LHCN-M2 (cell line): ENCODE results near the gene SORBS2. TPM values are rescaled to one million over a fixed set of nuclear protein-coding genes. Genes with fewer than 3 reads are reported as not detected.

Experiments
- DNase-seq: peaks from one replicate; pipeline ENCODE4 v3.0.0-alpha.2; 2012; ENCODE audit warnings: low read depth
- total RNA-seq: library from RNA; depleted of rRNA; stranded (reverse); fragments of >200 nt; gene quantifications from 2 replicates; pipeline ENCODE4 v1.2.3, GENCODE V29; 2014

The SORBS2 gene
- total RNA-seq, 1 experiment from 2014 or later: 1.5 TPM

DNA sequence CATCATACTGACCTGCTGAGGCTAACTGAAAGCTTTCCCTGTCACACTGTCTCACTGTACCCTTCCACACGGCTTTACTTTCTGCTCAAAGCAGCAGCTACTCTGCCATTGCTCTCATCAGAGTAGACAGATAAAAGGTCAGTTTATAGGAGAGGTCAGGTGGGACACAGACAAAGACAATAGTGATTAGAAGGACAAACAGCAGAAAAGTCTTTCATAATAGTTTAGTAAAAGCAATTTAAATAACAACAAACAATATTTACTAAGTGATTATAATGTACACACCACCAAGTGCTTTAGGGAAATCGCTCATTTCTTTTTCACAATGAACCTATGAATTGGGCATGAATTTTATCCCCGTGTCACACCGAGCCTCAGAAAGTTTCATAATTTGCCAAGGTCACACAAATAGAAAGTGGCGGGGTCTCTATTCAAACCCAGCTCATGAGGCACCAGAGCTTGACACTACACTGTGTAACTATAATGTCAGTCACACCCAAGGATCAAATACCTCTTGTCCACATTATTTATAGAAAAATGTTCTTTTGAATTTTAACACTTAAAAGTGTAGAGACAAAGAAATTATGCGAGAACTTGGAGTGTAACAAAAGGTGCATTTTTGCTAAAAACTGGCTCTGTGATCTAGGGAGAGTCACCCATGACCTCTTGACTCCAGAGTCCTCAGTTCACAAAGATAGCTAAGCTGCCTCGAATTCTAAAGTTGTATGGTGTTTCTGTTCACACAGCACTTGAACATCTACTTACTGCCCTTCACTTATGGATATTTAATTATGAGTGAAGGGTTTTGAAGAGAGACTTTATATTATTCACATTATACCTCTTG is 24.5 kb upstream of the SORBS2 start:
- DNase-seq: no peak

DNA sequence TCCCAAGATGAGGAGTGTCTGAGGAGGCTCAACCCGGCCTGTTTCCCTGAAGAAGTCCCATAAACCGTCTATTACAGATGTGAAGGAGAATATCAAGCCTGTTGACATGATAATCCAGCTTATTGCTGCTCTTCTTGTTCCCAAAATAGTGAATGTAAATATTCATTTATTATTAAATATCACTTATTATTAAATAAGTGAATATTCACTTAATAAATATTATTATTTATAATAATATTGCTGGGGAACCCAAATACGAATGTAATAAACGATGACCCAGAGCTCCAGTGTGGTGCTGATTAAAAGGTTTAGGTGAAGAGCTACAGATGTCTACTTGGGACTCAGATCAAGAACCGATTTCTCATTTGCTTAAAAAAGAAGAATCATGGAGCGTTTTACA is 23.8 kb upstream of the SORBS2 start:
- no peak for DNase-seq

DNA sequence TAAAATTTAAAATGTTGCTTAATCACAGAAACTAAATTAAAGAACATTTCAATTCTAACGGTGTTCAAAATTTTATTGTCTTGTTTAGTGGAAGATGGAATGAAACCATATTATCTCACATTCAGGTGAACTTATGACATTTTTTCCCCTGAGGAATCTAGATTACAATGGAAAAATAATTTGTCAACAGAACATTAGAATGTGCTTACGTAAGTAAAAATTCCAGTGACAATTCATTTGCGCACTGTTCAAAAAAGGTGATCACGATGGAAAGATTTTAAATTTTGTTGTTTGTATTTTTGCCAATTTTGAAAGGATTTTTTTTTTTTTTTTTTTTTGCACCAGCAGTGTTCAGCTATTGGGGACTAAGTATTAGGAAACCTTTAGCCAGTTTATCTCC is 23.3 kb upstream of the SORBS2 start:
- DNase-seq: no peak

DNA sequence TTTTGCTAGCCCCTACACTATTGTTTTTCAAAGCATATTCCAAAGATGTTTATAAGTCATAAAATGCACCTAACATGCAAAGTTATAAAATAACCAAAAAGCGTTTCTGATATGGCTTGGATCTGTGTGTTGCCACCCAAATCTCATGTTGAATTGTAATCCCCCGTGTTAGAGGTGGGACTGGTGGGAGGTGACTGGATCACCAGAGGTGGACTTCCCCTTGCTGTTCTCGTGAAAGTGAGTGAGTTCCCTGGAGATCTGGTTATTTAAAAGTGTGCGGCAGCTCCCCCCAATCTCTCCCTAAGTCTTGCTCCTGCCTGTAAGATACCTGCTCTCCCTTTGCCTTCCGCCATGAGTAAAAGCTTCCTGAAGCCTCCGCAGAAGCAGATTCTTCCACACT is 22.8 kb upstream of the SORBS2 start:
- DNase-seq: no peak

DNA sequence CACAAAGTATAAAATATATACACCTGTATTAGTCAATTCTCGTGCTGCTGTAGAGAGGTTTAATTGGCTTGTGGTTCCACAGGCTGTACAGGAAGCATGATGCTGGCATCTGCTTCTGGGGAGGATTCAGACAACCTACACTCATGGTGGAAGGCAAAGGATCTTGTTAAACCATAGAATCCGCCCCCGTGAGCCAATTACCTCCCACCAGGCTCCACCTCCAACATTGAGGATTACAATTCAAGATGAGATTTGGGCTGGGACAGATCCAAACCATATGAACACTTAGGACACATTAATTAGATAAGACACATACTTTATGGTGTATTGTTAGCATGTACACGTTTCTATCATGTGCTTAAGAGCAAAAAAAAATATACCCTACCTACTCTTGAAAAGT is 22.1 kb upstream of the SORBS2 start:
- DNase-seq: no peak

DNA sequence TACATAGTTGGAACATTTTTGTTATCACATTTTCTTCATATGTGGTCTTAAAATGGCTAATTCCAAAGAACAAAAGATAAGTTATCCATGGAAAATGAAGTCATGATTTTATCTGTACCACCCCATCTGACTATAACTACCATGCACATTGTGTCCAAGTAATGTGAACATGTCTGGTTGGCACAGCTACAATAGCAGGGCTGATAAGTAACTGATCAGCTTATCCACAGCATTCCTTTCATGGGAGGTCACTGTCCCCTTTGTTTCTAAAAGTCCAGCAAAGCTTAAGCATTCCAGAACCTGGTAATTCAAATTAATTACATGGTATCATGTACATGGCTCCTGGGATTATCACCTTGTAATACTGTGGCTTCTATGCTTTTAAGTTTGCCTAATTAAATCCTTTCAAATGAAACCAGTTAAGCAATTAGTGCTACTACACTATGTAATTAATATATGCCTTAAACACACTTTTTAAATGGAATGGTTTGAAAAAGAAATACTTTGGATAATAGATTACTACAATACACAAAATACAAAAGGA is 21.1 kb upstream of the SORBS2 start:
- peak; percentile 64 for DNase-seq

DNA sequence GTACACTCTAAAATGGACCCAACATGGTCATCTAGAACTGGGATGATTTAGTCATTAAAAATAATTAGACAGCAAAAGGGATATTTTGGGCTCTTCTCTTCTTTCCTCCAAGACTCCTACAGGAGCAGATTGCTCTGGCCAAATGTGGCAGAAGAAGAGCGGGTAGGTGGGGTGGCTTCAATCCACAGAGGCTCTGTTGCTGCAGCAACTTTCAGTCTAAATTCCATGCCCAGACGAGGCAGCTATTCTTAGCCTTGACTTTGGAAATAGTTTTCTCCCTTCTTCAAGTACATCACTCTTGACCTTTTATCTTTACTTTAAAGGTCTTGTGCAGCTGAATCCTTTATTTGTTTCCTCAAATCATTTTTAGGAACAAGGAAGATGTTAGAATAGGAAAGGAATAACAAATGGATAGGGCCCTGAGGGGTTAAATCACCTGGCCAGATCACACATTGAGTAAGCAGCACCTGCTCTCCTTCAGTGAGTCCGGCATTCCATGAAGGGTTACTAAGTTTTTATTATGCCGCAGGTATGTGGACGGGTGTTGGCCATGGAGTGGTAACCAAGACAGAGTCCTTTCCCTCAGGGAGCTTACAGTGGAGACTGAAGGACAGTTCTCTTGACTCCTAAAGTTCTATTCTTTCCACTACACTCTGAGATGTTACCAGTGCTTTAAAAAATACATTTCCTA is 19.3 kb upstream of the SORBS2 start:
- no peak for DNase-seq

DNA sequence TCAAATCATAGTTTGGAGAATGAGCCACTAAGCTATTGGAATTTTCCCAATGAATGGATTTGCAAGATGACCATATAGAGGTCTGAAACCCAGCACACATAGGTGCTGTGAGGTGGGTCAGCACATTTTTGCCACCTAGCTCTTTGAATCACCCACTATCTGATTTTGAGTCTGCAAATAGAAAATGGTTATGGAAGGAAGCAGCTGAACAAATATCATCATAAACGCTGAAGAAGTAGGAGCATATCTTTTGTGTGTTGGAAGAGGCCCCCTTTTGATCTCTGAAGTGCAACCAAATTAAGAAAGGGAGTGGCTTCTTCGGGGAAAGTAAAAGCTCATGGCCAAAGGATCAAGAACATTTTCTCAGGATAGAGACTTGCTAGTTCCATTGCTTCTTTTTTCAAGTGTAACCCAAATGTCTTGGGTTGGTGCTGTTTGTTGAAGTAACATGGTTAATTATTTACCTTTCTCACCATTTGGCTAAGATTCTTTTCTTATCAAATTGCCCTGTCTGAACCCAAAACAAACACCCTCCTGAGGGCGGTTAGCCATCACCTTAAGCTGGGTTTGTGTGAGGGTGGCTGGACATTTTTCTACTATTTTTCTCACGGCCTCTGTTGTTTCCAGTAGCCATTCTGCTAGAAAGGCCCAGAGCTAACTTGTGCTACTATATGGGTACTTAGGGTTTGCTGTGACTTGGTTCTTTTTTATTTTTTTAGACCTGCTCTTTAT is 18.4 kb upstream of the SORBS2 start:
- no peak for DNase-seq

DNA sequence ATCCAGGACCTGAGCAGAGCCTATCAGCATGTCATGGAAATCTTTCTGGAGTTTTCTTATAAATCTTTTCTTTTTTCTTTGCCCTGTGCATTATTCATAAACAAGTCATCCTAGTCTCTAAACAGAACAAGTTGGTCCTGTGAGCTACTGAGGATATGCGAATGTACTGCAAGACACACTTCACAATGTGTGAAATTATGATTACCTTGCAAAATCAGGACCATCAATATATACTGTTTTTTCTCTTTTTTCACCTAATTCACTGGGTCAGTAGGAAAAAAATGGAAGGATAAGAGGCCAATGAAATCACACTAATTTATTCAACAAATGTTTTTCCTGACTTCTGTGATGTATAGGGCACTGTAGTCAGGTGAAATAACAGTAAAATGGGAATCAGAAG is 14.4 kb upstream of the SORBS2 start:
- DNase-seq: no peak

DNA sequence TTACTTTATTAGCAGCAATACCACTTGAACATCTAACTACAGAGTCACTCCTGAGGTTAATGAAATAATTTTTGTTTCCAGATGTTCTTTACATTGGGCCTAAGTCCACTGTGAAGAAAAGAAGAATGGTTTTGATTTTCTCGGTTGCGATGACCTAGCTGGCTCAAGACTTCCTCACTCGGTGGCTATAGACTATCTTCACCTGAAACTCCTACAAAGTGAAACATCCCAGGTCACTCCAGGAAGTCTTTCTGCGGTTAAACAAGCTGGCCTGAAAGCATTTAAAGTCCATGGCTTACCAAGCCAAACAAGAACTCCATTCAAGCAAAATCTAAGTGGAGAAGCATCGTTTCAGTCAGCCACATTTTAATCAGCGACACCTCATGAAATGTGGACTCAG is 13.7 kb upstream of the SORBS2 start:
- no peak for DNase-seq

DNA sequence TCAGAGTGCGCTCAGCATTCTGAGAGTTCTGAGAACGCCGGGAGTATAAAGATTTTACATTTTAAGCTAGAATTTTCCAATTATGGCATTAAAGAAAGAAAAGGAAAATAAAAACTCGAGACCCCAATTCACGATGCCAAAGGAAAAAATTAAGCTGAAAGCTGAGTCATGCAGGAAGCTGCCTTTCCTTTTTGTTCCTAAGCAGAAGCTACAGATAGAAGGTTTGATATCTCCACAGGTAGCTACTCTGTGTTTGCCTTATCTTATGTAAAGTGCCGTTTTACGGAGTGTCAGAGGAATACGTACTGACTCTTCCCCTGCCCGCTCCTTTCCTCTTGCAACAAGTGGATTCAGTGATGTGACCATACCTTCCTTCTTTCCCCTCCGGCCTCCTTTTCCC is 10.8 kb upstream of the SORBS2 start:
- DNase-seq: no peak

DNA sequence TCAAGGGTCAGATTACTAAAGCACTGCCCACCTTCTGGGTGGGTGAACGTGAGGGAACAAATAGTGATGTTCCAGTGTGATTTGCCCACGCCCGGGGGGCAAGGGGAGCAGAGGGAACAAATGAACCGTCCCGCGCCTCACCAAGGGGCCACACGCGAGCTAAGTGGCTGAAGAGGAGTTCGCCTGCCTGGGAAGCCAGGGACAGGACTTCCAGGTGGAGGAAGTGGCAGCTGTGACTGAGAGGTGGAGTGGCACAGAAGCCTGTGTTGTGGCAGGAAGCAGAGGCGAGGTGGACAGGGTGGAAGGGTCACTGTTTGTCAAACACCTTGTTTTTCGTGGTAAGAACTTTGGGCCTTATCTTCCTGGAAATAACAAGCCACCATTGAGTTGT is 9.0 kb upstream of the SORBS2 start:
- no peak for DNase-seq

DNA sequence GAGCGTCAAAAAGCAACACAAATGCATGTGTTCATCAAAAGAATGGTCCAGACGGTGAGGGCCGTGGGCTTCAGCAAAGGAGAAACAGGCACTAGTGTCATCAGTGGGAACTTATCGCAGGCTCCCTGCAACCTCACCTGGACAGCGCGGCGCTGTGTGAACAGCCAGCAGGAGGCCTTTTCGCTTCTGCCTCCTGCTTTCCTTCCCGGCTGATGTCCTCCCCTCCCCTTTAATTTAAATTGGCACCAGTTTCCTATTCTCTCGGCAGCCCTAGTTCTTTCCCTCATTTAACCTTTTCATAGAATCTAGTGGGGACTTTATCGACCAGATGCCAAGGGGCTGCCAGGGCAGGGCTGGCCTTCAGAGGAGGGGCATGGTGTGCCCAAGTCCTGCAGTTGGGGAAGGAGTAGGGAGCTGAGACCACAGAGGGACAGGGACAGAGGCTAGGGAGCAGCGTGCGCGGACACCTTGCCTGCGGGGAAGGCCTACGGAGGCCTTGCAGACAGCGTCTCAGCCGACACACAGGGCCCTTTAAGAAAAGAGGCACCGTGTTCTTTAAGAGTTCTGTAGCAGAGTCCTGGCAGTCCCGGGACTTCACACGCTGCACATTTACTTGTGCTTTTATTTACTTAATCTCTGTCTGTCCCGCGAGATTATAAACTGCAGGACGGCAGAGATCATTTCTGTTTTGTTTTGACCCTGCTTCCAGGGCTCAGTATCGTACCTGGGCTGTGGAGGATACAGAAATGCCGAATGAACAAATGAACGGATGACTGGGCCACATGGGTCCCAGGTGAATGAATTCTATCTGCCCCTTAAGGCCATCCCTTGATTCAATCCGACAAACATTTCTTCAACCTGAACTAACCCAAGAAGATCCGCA is 8.4 kb upstream of the SORBS2 start:
- no peak for DNase-seq

DNA sequence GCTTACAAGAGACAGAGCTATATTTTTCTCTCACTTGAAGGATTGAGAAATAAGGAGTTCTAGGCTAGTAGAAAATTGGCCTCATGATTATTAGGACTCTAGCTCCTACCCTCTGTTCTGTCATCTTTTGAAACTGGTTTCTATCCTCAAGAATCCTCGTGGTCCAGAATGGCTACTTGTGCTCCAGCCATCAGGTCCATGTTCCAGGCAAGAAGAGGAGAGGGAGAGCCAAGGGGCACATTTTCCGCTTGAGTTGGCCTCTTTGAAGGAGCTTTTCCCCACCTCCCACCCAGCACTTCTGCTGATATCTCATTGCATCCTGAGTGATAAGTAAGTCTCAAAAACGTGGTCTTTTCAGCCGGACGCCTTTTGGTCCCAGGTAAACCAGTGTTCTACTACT is 7.2 kb upstream of the SORBS2 start:
- DNase-seq: no peak

DNA sequence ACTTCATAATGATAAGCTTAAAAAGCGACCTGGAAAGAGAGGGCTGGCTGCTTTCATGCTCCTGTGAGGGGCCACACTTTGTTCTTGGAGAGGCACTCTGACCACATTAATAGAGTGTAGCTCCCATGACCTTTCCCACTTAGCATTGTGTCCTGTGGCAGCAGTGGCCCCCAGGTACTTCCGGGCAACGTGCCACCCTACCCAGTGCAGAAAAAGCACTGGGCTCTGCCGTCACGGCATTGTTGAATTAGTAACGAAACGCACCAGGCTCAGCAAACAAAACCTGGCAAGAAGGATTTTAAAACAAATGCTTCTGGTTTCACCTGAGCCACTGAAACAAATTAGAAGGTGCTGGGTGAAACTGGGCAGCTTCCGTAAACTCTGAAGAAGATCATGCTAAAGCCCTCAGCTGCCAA is 5.4 kb upstream of the SORBS2 start:
- DNase-seq: no peak

DNA sequence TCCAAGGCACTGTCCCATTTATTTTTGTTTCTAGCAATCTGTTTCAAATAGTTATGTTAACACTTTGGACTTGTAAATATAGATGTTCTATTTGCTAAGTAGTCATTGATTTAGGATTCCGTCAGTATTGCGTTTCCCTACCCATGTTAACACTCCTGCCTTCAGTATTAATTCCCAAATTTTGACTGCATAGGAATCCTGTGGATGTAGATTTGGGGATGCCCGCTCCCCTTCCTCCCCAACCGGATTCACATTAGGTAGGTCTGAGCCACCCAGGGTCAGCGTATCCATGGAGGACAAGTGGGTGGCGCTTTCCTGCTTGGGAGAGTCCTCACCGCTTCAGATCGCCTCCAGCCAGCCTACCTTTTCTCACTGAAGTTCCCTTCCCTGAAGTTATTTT is 1.1 kb upstream of the SORBS2 start:
- no peak for DNase-seq

DNA sequence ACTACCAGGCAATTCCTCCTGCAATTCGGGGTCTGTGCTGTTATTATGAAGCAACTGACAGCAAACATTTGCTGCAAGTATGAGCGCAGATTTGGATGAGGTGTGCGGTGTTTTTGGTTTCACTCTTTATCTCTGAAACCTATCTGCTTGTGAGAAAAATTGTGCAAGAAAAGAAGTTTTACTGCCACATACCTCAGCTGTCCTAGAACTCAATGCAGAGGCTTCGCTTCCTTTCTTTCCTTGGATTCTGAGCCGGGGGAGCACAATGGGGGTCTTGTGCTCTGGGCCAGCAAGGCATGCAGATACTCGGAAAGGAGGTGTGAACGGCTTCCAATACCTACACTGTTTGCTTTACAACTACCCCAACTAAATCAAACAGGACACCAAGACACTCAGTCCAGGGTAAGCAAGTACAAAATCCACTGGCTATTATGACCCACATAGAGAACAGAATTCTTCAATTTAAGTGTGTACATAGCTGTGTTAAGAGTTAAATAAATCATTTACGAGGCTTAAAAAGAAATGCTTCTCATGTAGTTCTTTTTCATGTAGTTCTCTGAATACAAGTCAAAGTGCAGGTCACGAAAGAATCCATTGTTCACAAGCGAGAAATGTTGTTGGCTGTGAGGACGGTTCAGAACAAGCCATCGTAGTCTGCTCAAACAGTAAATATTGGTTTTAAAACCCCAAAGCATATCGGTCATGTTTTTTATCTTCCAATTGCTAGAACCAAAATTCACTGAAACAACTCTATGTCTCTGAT is 1.1 kb downstream of the SORBS2 start:
- DNase-seq: no peak

DNA sequence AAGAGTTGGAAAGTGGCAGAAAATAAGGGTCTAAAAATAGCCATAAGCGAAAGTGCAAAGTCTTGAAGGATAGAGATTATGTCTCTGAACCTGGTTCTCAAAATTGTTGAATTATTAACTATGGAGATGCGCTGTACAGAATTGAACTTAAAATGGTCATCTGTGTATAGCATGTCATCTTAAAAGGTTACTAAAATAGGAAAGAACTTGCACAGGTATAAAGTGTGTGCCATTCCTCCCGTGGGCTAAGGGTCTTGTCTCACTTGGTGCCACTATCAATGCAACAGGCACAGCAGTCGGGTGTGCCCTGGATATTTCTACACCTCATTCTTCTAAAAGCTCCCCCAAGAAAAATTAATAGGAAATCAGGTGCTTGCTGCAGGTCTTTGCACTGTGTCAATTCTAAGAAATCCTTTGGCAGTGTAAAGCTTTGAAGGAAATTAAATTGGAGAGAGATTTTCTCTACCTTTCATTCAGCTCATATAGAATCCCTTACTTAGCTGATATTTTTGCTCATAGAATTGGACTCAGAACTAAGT is 2.4 kb downstream of the SORBS2 start:
- DNase-seq: no peak

DNA sequence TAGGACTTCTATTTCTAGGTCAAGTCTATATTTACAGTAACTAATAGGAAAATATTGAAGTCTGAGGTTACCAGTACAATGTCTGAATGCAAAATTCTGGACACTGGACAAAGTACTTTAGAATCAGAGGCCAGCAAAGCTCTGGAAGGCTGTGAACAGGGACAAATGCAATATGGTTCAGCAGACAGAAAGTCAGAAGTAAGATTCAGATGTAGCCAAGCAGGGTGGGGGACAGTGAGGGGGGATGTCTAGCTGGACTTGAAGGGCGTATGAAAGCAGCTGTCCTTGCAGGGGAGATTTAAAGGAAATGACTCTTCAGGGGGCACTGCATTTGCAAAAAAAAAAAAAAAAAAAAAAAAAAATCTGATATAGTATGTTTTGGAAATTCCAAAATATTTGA is 2.9 kb downstream of the SORBS2 start:
- DNase-seq: no peak

DNA sequence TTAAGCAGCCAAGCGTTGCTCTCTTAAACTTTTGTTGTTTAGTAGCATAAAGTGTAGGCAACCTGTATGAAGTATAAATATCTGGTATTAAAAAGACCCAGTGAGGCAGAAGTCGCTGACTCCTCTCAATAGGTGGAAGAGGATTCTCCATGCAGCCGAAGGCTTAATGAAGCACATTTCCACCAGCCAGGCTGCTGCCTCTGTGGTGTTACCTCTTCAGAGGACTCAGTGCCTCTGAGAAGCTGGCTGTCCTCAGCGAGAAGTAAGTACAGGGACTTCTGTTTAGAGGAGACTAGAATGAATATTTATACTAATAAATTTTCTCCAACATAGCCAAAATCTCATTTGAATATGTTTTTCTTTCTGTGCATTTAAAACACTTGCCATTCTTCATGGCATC is 6.0 kb downstream of the SORBS2 start:
- DNase-seq: no peak
